HUES64 (cell line): Measurements from ENCODE around the gene STAB2. TPM values are rescaled to one million over a fixed set of nuclear protein-coding genes. Genes with fewer than 3 reads are reported as not detected.

ENCODE experiments used
- H3K27ac ChIP-seq: 2 replicates; pipeline ENCODE4 v1.7.0; 2013; ENCODE audit warnings: low read depth, low read length, inconsistent platforms
- H3K27me3 ChIP-seq: 2 replicates; pipeline ENCODE4 v1.6.1; 2013; ENCODE audit warnings: mild to moderate bottlenecking, low read length; ENCODE audit not compliant: insufficient read depth
- H3K36me3 ChIP-seq: 2 replicates; pipeline ENCODE4 v1.6.1; 2013; ENCODE audit warnings: mild to moderate bottlenecking, low read length; ENCODE audit not compliant: insufficient read depth
- H3K4me1 ChIP-seq: 2 replicates; pipeline ENCODE4 v1.6.1; 2013; ENCODE audit warnings: mild to moderate bottlenecking, low read length, moderate library complexity; ENCODE audit not compliant: insufficient read depth
- H3K4me3 ChIP-seq: 2 replicates; pipeline ENCODE4 v1.5.1; 2013; ENCODE audit warnings: mild to moderate bottlenecking, low read length, moderate library complexity
- H3K9ac ChIP-seq: 2 replicates; pipeline ENCODE4 v1.6.1; 2013; ENCODE audit warnings: mild to moderate bottlenecking, low read depth, low read length
- H3K9me3 ChIP-seq: 2 replicates; pipeline ENCODE4 v1.6.1; 2013; ENCODE audit warnings: low read depth, low read length; ENCODE audit not compliant: insufficient read depth
- WGBS: fragments of 150-250, 120-280 bp; methylation state at CpG from one replicate; pipeline ENCODE4 v1.1.7; 2013; ENCODE audit warnings: missing lambda C conversion rate; 5-methylcytosine and 5-hydroxymethylcytosine counted together
- polyA plus RNA-seq, 2 experiments: library from polyadenylated mRNA; stranded (reverse); fragments of 50-300 nt; gene quantifications; one replicate each; pipeline ENCODE4 v1.2.3, GENCODE V29; 2013

Gene STAB2
- polyA plus RNA-seq (2013, experiment 1 of 2): not detected
- polyA plus RNA-seq (2013, experiment 2 of 2): not detected

- Histone ChIP-seq H3K9me3 (no peaks in the 10 kb centered on the region), H3K27ac (no peak within 1 kb of the TSS), H3K27me3 (no peaks in the 10 kb centered on the region), H3K4me3 (no peak within 1 kb of the TSS), H3K36me3 (no peaks in the 10 kb centered on the region), H3K4me1 (no peaks in the 10 kb centered on the region), H3K9ac (no peak within 1 kb of the TSS)
- WGBS: 90% methylated on average over 9 of the region's 9 CpGs
Measured at GRCh38 chr12:103586791-103587370, at the start of gene STAB2. STAB2 (plus strand) TSS chr12:103587273; CDS start chr12:103587477, 204 bp downstream.

- H3K9me3 ChIP-seq: no peaks in the 10 kb centered on the region
- H3K27ac ChIP-seq: no peak overlapping the region
- H3K36me3 ChIP-seq: no peaks in the 10 kb centered on the region
- no peaks in the 10 kb centered on the region for H3K27me3 ChIP-seq
- H3K4me1 ChIP-seq: no peaks in the 10 kb centered on the region
- no peak overlapping the region for H3K9ac ChIP-seq
- 82% methylated on average over 1 of the region's 1 CpG for WGBS
- no peak overlapping the region for H3K4me3 ChIP-seq
Measured at GRCh38 chr12:103538397-103538796, 48.7 kb upstream of the STAB2 start.

GRCh38 chr12:103540319-103540718 lies 46.8 kb upstream of the STAB2 start:
- H3K9me3 ChIP-seq: no peaks in the 10 kb centered on the region; the same call in 1 of the 2 replicates
- no peak overlapping the region for H3K27ac ChIP-seq
- H3K36me3 ChIP-seq: no peaks in the 10 kb centered on the region
- no peak overlapping the region for H3K4me3 ChIP-seq
- no peak overlapping the region for H3K9ac ChIP-seq
- whole genome bisulfite sequencing: 100% methylated on average over 2 of the region's 3 CpGs
- H3K4me1 ChIP-seq: no peaks in the 10 kb centered on the region
- no peaks in the 10 kb centered on the region for H3K27me3 ChIP-seq

GRCh38 chr12:103542078-103542477 lies 45.0 kb upstream of the STAB2 start:
- H3K27ac ChIP-seq: no peak overlapping the region
- no peaks in the 10 kb centered on the region for H3K4me1 ChIP-seq
- 0 out of 2 replicates have a peak, but pooled peaks cover 2% of the 10 kb centered on the region for H3K27me3 ChIP-seq
- no peaks in the 10 kb centered on the region; the same call in 1 of the 2 replicates for H3K9me3 ChIP-seq
- H3K4me3 ChIP-seq: no peak overlapping the region
- H3K9ac ChIP-seq: no peak overlapping the region
- no peaks in the 10 kb centered on the region for H3K36me3 ChIP-seq
- 94% methylated on average over 2 of the region's 3 CpGs for WGBS

- 74% methylated on average over 2 of the region's 2 CpGs for WGBS
- no peak overlapping the region for H3K9ac ChIP-seq
- no peaks in the 10 kb centered on the region; the same call in 1 of the 2 replicates for H3K9me3 ChIP-seq
- H3K4me1 ChIP-seq: no peaks in the 10 kb centered on the region
- no peak overlapping the region for H3K27ac ChIP-seq
- H3K27me3 ChIP-seq: 0 out of 2 replicates have a peak, but pooled peaks cover 2% of the 10 kb centered on the region
- no peak overlapping the region for H3K4me3 ChIP-seq
- no peaks in the 10 kb centered on the region for H3K36me3 ChIP-seq
Measured at GRCh38 chr12:103546959-103547358, 40.1 kb upstream of the STAB2 start.

GRCh38 chr12:103547376-103547775 lies 39.7 kb upstream of the STAB2 start:
- no peak overlapping the region for H3K9ac ChIP-seq
- H3K36me3 ChIP-seq: no peaks in the 10 kb centered on the region
- H3K27ac ChIP-seq: no peak overlapping the region
- 0 out of 2 replicates have a peak, but pooled peaks cover 2% of the 10 kb centered on the region for H3K27me3 ChIP-seq
- H3K4me3 ChIP-seq: no peak overlapping the region
- no peaks in the 10 kb centered on the region; the same call in 1 of the 2 replicates for H3K9me3 ChIP-seq
- WGBS: 94% methylated on average over 3 of the region's 3 CpGs
- H3K4me1 ChIP-seq: no peaks in the 10 kb centered on the region

- 82% methylated on average over 6 of the region's 6 CpGs for WGBS
- H3K27ac ChIP-seq: no peak overlapping the region
- no peak overlapping the region for H3K4me3 ChIP-seq
- no peak overlapping the region for H3K9ac ChIP-seq
- H3K36me3 ChIP-seq: no peaks in the 10 kb centered on the region
- H3K9me3 ChIP-seq: no peaks in the 10 kb centered on the region; the same call in 1 of the 2 replicates
- no peaks in the 10 kb centered on the region for H3K4me1 ChIP-seq
- H3K27me3 ChIP-seq: 0 out of 2 replicates have a peak, but pooled peaks cover 2% of the 10 kb centered on the region
Measured at GRCh38 chr12:103547929-103548328, 39.1 kb upstream of the STAB2 start.

GRCh38 chr12:103548622-103549601 lies 38.2 kb upstream of the STAB2 start:
- Histone ChIP-seq H3K27ac (no peak overlapping the region), H3K27me3 (0 out of 2 replicates have a peak, but pooled peaks cover 2% of the 10 kb centered on the region), H3K36me3 (no peaks in the 10 kb centered on the region), H3K4me1 (no peaks in the 10 kb centered on the region), H3K9me3 (no peaks in the 10 kb centered on the region; the same call in 1 of the 2 replicates), H3K4me3 (no peak overlapping the region), H3K9ac (no peak overlapping the region)
- 41% methylated on average over 10 of the region's 10 CpGs for WGBS

GRCh38 chr12:103556890-103557627 lies 30.0 kb upstream of the STAB2 start:
- H3K9ac ChIP-seq: no peak overlapping the region
- H3K4me3 ChIP-seq: no peak overlapping the region
- no peaks in the 10 kb centered on the region for H3K4me1 ChIP-seq
- H3K27me3 ChIP-seq: no peaks in the 10 kb centered on the region
- no peaks in the 10 kb centered on the region for H3K9me3 ChIP-seq
- WGBS: 94% methylated on average over 2 of the region's 3 CpGs
- no peak overlapping the region for H3K27ac ChIP-seq
- H3K36me3 ChIP-seq: no peaks in the 10 kb centered on the region

- Histone ChIP-seq H3K27ac (no peak overlapping the region), H3K4me1 (no peaks in the 10 kb centered on the region)
- 93% methylated on average over 2 of the region's 2 CpGs for WGBS
Measured at GRCh38 chr12:103557628-103558010, 29.5 kb upstream of the STAB2 start.

More at GRCh38 chr12:103557628-103558010, 29.5 kb upstream of the STAB2 start:
- Histone ChIP-seq H3K36me3 (no peaks in the 10 kb centered on the region), H3K27me3 (no peaks in the 10 kb centered on the region), H3K9ac (no peak overlapping the region), H3K9me3 (no peaks in the 10 kb centered on the region), H3K4me3 (no peak overlapping the region)
